Type B pancreatic cell (in vitro differentiated cells): ENCODE results near the gene NPTN. TPM values are rescaled to one million over a fixed set of nuclear protein-coding genes. Genes with fewer than 3 reads are reported as not detected.

ENCODE experiments used
- DNase-seq: peaks from one replicate; pipeline ENCODE4 v3.0.0; 2021; ENCODE audit warnings: mixed read lengths; ENCODE audit not compliant: unreplicated experiment; ENCODE audit errors: extremely low spot score
- H3K27ac Mint-ChIP-seq: 2 replicates; pipeline ENCODE4 v1.8.0; 2021; ENCODE audit warnings: mild to moderate bottlenecking, mixed read lengths
- H3K27me3 Mint-ChIP-seq: 2 replicates; pipeline ENCODE4 v1.8.0; 2021; ENCODE audit warnings: mixed read lengths
- H3K36me3 Mint-ChIP-seq: 2 replicates; pipeline ENCODE4 v1.8.0; 2021; ENCODE audit warnings: mixed read lengths
- H3K4me1 Mint-ChIP-seq: one replicate; pipeline ENCODE4 v1.8.0; 2021; ENCODE audit warnings: mixed read lengths; ENCODE audit not compliant: unreplicated experiment
- H3K4me3 Mint-ChIP-seq: 2 replicates; pipeline ENCODE4 v1.8.0; 2021; ENCODE audit warnings: mild to moderate bottlenecking, mixed read lengths
- H3K9me3 Mint-ChIP-seq: 2 replicates; pipeline ENCODE4 v1.8.0; 2021; ENCODE audit warnings: mixed read lengths
- CTCF ChIP-seq: fragments of 200-600 bp; sonication (generic); conservative IDR thresholded peaks from 2 replicates; pipeline ENCODE4 v1.5.0; 2021; ENCODE audit warnings: antibody characterized with exemption, mild to moderate bottlenecking
- total RNA-seq: library from RNA; stranded (reverse); gene quantifications from 2 replicates; pipeline ENCODE4 v1.2.1, GENCODE V29; 2021; ENCODE audit warnings: low replicate concordance

NPTN gene
- total RNA-seq, 1 donor from 2014 or later = 89.6 TPM

- H3K4me1 Mint-ChIP-seq = peaks cover 26% of the 10 kb centered on the region
- DNase-seq = no peak
- no peak overlapping the region for H3K27ac Mint-ChIP-seq
- no peaks in the 10 kb centered on the region for H3K36me3 Mint-ChIP-seq
- no peak overlapping the region for H3K4me3 Mint-ChIP-seq
- H3K27me3 Mint-ChIP-seq = no peaks in the 10 kb centered on the region
- no peaks in the 10 kb centered on the region for H3K9me3 Mint-ChIP-seq
- no peak for TF ChIP-seq CTCF
Measured at GRCh38 chr15:73608475-73608874, 24.7 kb downstream of the NPTN start.

- Mint-ChIP-seq H3K9me3 (no peaks in the 10 kb centered on the region), H3K27me3 (no peaks in the 10 kb centered on the region), H3K27ac (no peak overlapping the region), H3K36me3 (no peaks in the 10 kb centered on the region), H3K4me3 (no peak overlapping the region), H3K4me1 (peaks cover 26% of the 10 kb centered on the region)
- no peak for TF ChIP-seq CTCF
- DNase-seq = no peak
Measured at GRCh38 chr15:73607843-73608242, 25.3 kb downstream of the NPTN start.

- H3K9me3 Mint-ChIP-seq = no peaks in the 10 kb centered on the region
- no peaks in the 10 kb centered on the region for H3K27me3 Mint-ChIP-seq
- DNase-seq = no peak
- H3K4me1 Mint-ChIP-seq = peaks cover 26% of the 10 kb centered on the region
- no peaks in the 10 kb centered on the region for H3K36me3 Mint-ChIP-seq
- TF ChIP-seq CTCF = no peak
- H3K27ac Mint-ChIP-seq = no peak overlapping the region
- H3K4me3 Mint-ChIP-seq = no peak overlapping the region
Measured at GRCh38 chr15:73607405-73607804, 25.8 kb downstream of the NPTN start.

GRCh38 chr15:73605759-73606436 is 27.3 kb downstream of the NPTN start:
- no peak for TF ChIP-seq CTCF
- no peak for DNase-seq
- no peaks in the 10 kb centered on the region for H3K27me3 Mint-ChIP-seq
- H3K4me3 Mint-ChIP-seq = no peak overlapping the region
- H3K27ac Mint-ChIP-seq = no peak overlapping the region
- H3K36me3 Mint-ChIP-seq = no peaks in the 10 kb centered on the region
- peaks cover 26% of the 10 kb centered on the region for H3K4me1 Mint-ChIP-seq
- no peaks in the 10 kb centered on the region for H3K9me3 Mint-ChIP-seq

- Mint-ChIP-seq H3K9me3 (no peaks in the 10 kb centered on the region), H3K36me3 (no peaks in the 10 kb centered on the region), H3K27me3 (no peaks in the 10 kb centered on the region), H3K4me3 (no peak overlapping the region), H3K27ac (no peak overlapping the region), H3K4me1 (peaks cover 31% of the 10 kb centered on the region)
- no peak for TF ChIP-seq CTCF
- DNase-seq = no peak
Measured at GRCh38 chr15:73604477-73604876, 28.7 kb downstream of the NPTN start.

GRCh38 chr15:73602992-73603391 is 30.2 kb downstream of the NPTN start:
- no peak for TF ChIP-seq CTCF
- H3K9me3 Mint-ChIP-seq = no peaks in the 10 kb centered on the region
- no peak overlapping the region for H3K27ac Mint-ChIP-seq
- no peak for DNase-seq
- peaks cover 35% of the 10 kb centered on the region for H3K4me1 Mint-ChIP-seq
- H3K36me3 Mint-ChIP-seq = peaks cover 3% of the 10 kb centered on the region
- H3K4me3 Mint-ChIP-seq = no peak overlapping the region
- no peaks in the 10 kb centered on the region for H3K27me3 Mint-ChIP-seq
